ENCODE results near the gene ISCA2.

DNA sequence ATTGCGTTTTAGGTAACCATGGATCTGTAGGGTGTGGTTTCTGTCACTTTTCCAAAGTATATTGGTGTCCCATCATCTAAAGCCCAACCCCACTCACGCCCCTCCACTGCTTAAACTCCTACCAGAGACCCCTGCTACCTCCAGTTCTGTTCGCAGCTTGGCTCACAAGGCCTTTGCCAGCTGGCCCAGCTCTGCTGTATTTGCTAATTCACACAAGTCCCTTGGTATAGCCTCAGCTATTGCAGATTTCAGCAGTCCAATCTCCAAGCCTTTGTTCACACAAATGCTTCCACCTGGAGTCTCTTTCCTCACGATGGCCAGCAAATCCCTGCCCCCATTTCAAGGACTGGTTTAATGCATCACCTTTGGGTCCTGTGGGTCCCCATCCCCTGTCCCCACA lies 24.2 kb downstream of the ISCA2 start:
- TF ChIP-seq GATA2 (IDR thresholded peaks at IDR 0.05; ENCODE audit: insufficient read depth, insufficient read length, low read depth, low read length) = no peak
- TF ChIP-seq, protein P1, sequence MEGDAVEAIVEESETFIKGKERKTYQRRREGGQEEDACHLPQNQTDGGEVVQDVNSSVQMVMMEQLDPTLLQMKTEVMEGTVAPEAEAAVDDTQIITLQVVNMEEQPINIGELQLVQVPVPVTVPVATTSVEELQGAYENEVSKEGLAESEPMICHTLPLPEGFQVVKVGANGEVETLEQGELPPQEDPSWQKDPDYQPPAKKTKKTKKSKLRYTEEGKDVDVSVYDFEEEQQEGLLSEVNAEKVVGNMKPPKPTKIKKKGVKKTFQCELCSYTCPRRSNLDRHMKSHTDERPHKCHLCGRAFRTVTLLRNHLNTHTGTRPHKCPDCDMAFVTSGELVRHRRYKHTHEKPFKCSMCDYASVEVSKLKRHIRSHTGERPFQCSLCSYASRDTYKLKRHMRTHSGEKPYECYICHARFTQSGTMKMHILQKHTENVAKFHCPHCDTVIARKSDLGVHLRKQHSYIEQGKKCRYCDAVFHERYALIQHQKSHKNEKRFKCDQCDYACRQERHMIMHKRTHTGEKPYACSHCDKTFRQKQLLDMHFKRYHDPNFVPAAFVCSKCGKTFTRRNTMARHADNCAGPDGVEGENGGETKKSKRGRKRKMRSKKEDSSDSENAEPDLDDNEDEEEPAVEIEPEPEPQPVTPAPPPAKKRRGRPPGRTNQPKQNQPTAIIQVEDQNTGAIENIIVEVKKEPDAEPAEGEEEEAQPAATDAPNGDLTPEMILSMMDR (IDR thresholded peaks at IDR 0.05; ENCODE audit: extremely low read depth in 1 of 2, insufficient read depth in 1 of 2, low read depth in 1 of 2, low read length in 2 of 2) = no peak
- no peak for TF ChIP-seq POLR2AphosphoS5 (IDR thresholded peaks at IDR 0.05; ENCODE audit: insufficient read depth, low read depth, low read length)
- no peak for TF ChIP-seq EZH2 (IDR thresholded peaks at IDR 0.05; ENCODE audit: borderline replicate concordance, low read depth, low read length, severe bottlenecking)
- no peak for TF ChIP-seq POLR2A (IDR thresholded peaks at IDR 0.05; ENCODE audit: low read depth, low read length)
- TF ChIP-seq, protein P2, sequence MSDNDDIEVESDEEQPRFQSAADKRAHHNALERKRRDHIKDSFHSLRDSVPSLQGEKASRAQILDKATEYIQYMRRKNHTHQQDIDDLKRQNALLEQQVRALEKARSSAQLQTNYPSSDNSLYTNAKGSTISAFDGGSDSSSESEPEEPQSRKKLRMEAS (IDR thresholded peaks at IDR 0.05; ENCODE audit: insufficient read depth, insufficient read length) = no peak
- no peak for TF ChIP-seq JUN (IDR thresholded peaks at IDR 0.05; ENCODE audit: borderline replicate concordance, insufficient read depth, insufficient read length, low read depth)
- TF ChIP-seq FOS (IDR thresholded peaks at IDR 0.05; ENCODE audit: borderline replicate concordance, insufficient read depth, low read length) = no peak
- TF ChIP-seq MYC (IDR thresholded peaks at IDR 0.05; ENCODE audit: low read depth, low read length) = no peak
